Bronchial epithelial cell (primary cell): ENCODE results near the gene CCDC40. TPM values are rescaled to one million over a fixed set of nuclear protein-coding genes. Genes with fewer than 3 reads are reported as not detected.

Experiments used
- DNase-seq: peaks from one replicate; pipeline ENCODE4 v3.0.0-alpha.2; 2010; ENCODE audit warnings: low read depth
- FAIRE-seq: peaks from 2 replicates; lab custom pipeline; 2011; peaks lifted over from hg19 to GRCh38; lab: Jason Lieb, UNC
- H3K27me3 ChIP-seq: 2 replicates; pipeline ENCODE4 v1.5.1; 2011; ENCODE audit warnings: low read length; ENCODE audit not compliant: control insufficient read depth, insufficient read depth
- H3K36me3 ChIP-seq: 2 replicates; pipeline ENCODE4 v1.5.1; 2011; ENCODE audit warnings: low read length; ENCODE audit not compliant: control insufficient read depth, insufficient read depth
- H3K4me3 ChIP-seq: 2 replicates; pipeline ENCODE4 v1.5.1; 2011; ENCODE audit warnings: mild to moderate bottlenecking, low read depth, low read length, control low read depth
- total RNA-seq: library from RNA; depleted of rRNA; stranded (reverse); fragments of >200 nt; gene quantifications from 2 replicates; pipeline ENCODE4 v1.2.1, GENCODE V29; 2014
- TF ChIP-seq, protein P1 (sequence below): IDR thresholded peaks from 2 replicates; pipeline ENCODE4 v1.5.1; 2011; ENCODE audit warnings: mild to moderate bottlenecking, moderate library complexity, low read length, control low read depth, inconsistent platforms; ENCODE audit not compliant: insufficient read depth, severe bottlenecking

The CCDC40 gene, protein sequence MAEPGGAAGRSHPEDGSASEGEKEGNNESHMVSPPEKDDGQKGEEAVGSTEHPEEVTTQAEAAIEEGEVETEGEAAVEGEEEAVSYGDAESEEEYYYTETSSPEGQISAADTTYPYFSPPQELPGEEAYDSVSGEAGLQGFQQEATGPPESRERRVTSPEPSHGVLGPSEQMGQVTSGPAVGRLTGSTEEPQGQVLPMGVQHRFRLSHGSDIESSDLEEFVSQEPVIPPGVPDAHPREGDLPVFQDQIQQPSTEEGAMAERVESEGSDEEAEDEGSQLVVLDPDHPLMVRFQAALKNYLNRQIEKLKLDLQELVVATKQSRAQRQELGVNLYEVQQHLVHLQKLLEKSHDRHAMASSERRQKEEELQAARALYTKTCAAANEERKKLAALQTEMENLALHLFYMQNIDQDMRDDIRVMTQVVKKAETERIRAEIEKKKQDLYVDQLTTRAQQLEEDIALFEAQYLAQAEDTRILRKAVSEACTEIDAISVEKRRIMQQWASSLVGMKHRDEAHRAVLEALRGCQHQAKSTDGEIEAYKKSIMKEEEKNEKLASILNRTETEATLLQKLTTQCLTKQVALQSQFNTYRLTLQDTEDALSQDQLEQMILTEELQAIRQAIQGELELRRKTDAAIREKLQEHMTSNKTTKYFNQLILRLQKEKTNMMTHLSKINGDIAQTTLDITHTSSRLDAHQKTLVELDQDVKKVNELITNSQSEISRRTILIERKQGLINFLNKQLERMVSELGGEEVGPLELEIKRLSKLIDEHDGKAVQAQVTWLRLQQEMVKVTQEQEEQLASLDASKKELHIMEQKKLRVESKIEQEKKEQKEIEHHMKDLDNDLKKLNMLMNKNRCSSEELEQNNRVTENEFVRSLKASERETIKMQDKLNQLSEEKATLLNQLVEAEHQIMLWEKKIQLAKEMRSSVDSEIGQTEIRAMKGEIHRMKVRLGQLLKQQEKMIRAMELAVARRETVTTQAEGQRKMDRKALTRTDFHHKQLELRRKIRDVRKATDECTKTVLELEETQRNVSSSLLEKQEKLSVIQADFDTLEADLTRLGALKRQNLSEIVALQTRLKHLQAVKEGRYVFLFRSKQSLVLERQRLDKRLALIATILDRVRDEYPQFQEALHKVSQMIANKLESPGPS
- 0.79 and 1.7 TPM in 2 replicates for total RNA-seq

DNA sequence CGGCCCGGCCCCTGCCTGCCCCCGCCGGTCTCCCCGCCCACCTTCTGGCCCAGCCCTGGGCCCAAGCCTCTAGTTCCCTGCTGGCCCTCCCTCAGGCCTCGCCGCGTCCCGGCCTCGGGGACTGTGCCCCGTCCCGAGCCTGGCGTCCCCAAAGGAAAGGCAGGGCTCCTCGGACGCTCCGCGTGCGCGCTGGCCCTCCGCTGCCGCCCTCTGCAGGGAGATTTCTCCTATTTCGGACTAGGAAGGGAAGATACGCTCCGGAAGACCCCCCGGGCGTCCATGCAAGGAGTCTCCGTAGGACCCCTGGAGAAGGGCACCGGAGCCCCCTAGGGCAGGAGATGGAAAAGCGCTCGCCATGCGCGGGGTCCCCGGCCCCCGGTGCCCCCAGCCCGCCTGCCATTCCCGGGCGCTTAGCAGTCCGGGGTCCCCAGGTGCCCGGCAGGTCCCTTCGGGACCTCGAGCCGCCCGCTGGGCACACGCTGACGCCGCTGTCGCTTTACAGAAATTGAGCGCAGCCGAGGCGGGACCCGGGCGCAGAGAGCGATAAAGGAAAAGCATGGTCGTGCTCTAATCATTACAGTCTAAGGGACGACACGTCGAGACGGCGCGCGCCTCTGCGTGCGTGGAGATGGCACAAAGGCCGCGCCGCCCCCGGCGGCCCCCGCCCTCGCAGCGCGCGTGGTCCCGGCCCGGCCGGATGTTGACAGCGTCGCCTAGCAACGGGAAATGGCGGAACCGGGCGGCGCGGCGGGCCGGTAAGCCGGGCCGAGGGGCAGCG, at the start of gene CCDC40:
Gene CCDC40, plus strand, starts transcription at position 706 of the 778 bp plus-strand sequence. Its CDS starts 21 bp downstream, at position 727.
- DNase-seq = peak; percentile 32
- peak within 1 kb of the TSS; percentile 85 for H3K4me3 ChIP-seq
- no peaks in the 10 kb centered on the region for H3K36me3 ChIP-seq
- no peaks in the 10 kb centered on the region for H3K27me3 ChIP-seq
- TF ChIP-seq, protein P1, sequence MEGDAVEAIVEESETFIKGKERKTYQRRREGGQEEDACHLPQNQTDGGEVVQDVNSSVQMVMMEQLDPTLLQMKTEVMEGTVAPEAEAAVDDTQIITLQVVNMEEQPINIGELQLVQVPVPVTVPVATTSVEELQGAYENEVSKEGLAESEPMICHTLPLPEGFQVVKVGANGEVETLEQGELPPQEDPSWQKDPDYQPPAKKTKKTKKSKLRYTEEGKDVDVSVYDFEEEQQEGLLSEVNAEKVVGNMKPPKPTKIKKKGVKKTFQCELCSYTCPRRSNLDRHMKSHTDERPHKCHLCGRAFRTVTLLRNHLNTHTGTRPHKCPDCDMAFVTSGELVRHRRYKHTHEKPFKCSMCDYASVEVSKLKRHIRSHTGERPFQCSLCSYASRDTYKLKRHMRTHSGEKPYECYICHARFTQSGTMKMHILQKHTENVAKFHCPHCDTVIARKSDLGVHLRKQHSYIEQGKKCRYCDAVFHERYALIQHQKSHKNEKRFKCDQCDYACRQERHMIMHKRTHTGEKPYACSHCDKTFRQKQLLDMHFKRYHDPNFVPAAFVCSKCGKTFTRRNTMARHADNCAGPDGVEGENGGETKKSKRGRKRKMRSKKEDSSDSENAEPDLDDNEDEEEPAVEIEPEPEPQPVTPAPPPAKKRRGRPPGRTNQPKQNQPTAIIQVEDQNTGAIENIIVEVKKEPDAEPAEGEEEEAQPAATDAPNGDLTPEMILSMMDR = no peak
- no peak for FAIRE-seq

DNA sequence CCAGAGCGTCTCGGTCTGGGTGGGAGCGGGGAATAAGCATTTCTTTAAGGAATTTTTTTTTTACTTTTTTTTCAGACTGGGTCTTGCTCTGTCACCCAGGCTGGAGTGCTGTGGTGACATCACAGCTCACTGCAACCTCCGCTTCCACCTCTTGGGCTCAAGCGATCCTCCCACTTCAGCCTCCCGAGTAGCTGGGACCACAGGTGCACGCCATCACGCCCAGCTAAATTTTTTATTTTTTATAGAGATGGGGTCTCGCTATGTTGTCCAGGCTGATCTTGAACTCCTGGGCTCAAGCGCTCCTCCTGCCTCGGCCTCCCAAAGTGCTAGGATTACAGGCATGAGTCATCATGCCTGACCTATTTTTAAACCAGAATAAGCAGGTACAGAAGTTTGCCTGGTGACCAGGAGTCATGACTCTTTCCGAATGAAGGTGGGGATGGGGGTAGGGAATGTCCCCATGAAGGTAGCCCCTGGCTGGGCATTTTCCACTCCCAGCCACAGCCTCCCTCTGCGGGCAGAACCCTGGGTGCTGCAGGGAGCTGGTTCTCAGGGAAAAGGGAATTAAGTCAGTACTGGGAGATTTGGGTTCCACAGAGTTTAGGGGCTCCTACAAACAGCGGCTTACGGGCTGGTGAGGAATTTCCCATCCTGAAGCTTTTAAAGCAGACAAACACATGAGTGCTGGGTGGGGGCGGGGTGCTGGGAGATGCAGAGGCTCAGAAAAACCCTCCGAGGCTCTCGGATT, 49.1 kb upstream of the CCDC40 start:
- Histone ChIP-seq H3K27me3 (no peaks in the 10 kb centered on the region), H3K4me3 (no peak overlapping the region), H3K36me3 (peaks cover 1% of the 10 kb centered on the region)
- DNase-seq (peak; percentile 25), FAIRE-seq (no peak)
- TF ChIP-seq, protein P1 = no peak

DNA sequence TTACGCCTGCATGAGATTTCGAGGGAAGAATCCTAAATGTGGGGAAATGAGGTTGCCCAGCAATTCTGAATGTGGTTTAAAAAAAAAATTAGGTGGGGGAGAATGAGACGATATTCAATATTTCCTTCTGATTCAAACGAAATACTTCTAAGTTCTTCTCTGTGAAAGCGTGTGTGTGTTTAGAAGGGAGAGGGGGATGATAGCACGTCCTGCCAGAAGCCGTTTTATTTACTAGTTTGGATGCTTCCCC, 48.6 kb upstream of the CCDC40 start:
- Histone ChIP-seq H3K36me3 (peaks cover 1% of the 10 kb centered on the region), H3K27me3 (no peaks in the 10 kb centered on the region), H3K4me3 (no peak overlapping the region)
- TF ChIP-seq, protein P1 = no peak
- no peak for FAIRE-seq
- no peak for DNase-seq

DNA sequence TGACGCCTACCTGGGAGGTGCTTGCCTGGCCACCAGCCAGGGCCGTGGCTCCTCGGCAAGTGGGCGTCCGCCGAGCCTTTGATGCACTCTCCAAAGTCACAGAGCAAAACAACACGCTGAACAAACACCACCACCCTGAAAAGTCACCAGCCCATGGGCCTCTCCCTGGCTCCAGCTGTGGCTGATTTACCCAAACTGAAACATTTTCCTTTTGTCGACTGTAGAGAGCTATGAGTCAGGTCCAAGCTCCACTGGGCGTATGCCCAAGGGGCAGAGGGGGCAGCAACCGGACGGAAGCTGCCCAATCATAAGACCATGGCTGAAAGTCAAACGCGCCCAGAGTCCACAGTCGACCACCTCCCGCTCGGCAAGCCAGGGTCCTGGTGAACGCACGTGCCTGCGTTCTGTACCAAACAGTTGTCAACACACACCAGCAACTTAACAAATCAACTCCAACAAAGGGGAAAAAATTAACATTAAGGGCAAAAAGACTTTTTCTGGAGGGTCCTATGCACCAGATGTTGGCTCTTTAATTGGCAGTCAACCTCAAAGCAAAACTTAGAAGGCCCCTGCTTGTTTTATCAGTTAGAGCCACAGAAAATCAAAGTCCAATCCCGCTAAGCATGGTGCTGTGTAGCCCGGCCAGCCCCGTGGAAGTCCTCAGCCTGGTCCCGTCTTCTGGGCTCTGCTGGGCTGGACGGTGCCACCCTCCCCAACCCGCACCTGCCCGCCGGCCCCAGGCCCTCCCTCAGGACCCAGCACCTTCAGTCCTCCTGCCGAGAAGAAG, 48.1 kb upstream of the CCDC40 start:
- TF ChIP-seq, protein P1 = no peak

More for the DNA sequence above, 48.1 kb upstream of the CCDC40 start:
- no peaks in the 10 kb centered on the region for H3K27me3 ChIP-seq
- H3K4me3 ChIP-seq = no peak overlapping the region
- peaks cover 1% of the 10 kb centered on the region for H3K36me3 ChIP-seq
- FAIRE-seq (no peak), DNase-seq (peak; percentile 44)
